Mesenchymal stem cell (in vitro differentiated cells and primary cell): ENCODE results near the gene SMYD4.

ENCODE experiments used
- DNase-seq: peaks from one replicate; pipeline ENCODE4 v3.0.0-alpha.2; 2013
- H2AFZ ChIP-seq: one replicate; pipeline ENCODE4 v1.6.1; 2013; ENCODE audit warnings: low read depth, mild to moderate bottlenecking, control low read depth, inconsistent platforms, low read length, moderate library complexity
- H2AK5ac ChIP-seq: 2 replicates; pipeline ENCODE4 v1.6.1; 2013; ENCODE audit warnings: low read length, moderate library complexity, mild to moderate bottlenecking, inconsistent platforms; ENCODE audit not compliant: severe bottlenecking
- H2BK120ac ChIP-seq: one replicate; pipeline ENCODE4 v1.6.1; 2013; ENCODE audit warnings: low read depth, mild to moderate bottlenecking, inconsistent platforms, low read length, moderate library complexity
- H2BK12ac ChIP-seq, 2 experiments: one replicate each; pipeline ENCODE4 v1.6.1; 2013; ENCODE audit warnings: inconsistent platforms in 2 of 2, low read length in 2 of 2, mild to moderate bottlenecking in 2 of 2, moderate library complexity in 2 of 2, control low read depth in 1 of 2
- H2BK15ac ChIP-seq: one replicate; pipeline ENCODE4 v1.6.1; 2013; ENCODE audit warnings: mild to moderate bottlenecking, low read depth, inconsistent platforms; ENCODE audit not compliant: poor library complexity, severe bottlenecking
- H2BK5ac ChIP-seq: 2 replicates; pipeline ENCODE4 v1.6.1; 2013; ENCODE audit warnings: low read depth, mild to moderate bottlenecking, low read length, control low read depth, inconsistent platforms; ENCODE audit not compliant: poor library complexity, severe bottlenecking
- H3K14ac ChIP-seq, 2 experiments: one replicate each; pipeline ENCODE4 v1.6.1; 2013; ENCODE audit warnings: inconsistent platforms in 2 of 2, low read length in 2 of 2, control low read depth in 1 of 2, mild to moderate bottlenecking in 1 of 2, moderate library complexity in 1 of 2
- H3K18ac ChIP-seq, 2 experiments: one replicate each; pipeline ENCODE4 v1.6.1; 2013; ENCODE audit warnings: inconsistent platforms in 2 of 2, low read length in 2 of 2, control low read depth in 1 of 2, low read depth in 1 of 2, mild to moderate bottlenecking in 1 of 2
- H3K23ac ChIP-seq, 2 experiments: one replicate each; pipeline ENCODE4 v1.6.1; 2013; ENCODE audit warnings: inconsistent platforms in 2 of 2, low read length in 2 of 2, mild to moderate bottlenecking in 2 of 2, moderate library complexity in 2 of 2, control low read depth in 1 of 2
- H3K27ac ChIP-seq: 2 replicates; pipeline ENCODE4 v1.5.1; 2013; ENCODE audit warnings: mild to moderate bottlenecking, moderate library complexity, low read length, control low read depth, inconsistent platforms; ENCODE audit not compliant: poor library complexity, severe bottlenecking
- H3K27me3 ChIP-seq, 2 experiments: 2 replicates each; pipeline versions ENCODE4 v1.6.1 to v1.7.0; 2013; ENCODE audit warnings: low read length in 2 of 2, mild to moderate bottlenecking in 2 of 2, moderate library complexity in 2 of 2, control low read depth in 1 of 2, inconsistent platforms in 1 of 2; ENCODE audit not compliant: control insufficient read depth in 1 of 2, insufficient read depth in 1 of 2
- H3K36me3 ChIP-seq, 2 experiments: 2 replicates each; pipeline versions ENCODE4 v1.6.1 to v1.7.0; 2013; ENCODE audit warnings: low read length in 2 of 2, control low read depth in 1 of 2, inconsistent platforms in 1 of 2, low read depth in 1 of 2, mild to moderate bottlenecking in 1 of 2; ENCODE audit not compliant: insufficient read depth in 2 of 2, control insufficient read depth in 1 of 2
- H3K4ac ChIP-seq, 2 experiments: one replicate each; pipeline ENCODE4 v1.6.1; 2013; ENCODE audit warnings: inconsistent platforms in 2 of 2, low read length in 2 of 2, mild to moderate bottlenecking in 2 of 2, moderate library complexity in 2 of 2, control low read depth in 1 of 2, low read depth in 1 of 2
- H3K4me1 ChIP-seq: 2 replicates; pipeline ENCODE4 v1.6.1; 2013; ENCODE audit warnings: low read depth, low read length, control low read depth; ENCODE audit not compliant: control insufficient read depth, insufficient read depth
- H3K4me2 ChIP-seq: 2 replicates; pipeline ENCODE4 v1.6.1; 2013; ENCODE audit warnings: low read length, mild to moderate bottlenecking, inconsistent platforms; ENCODE audit not compliant: poor library complexity, severe bottlenecking
- H3K4me3 ChIP-seq, 2 experiments: 2 replicates each; pipeline versions ENCODE4 v1.5.1 to v1.7.0; 2013; ENCODE audit warnings: low read length in 2 of 2, mild to moderate bottlenecking in 2 of 2, control low read depth in 1 of 2, low read depth in 1 of 2; ENCODE audit not compliant: insufficient read depth in 1 of 2
- H3K79me1 ChIP-seq: replicated peaks from 2 replicates; pipeline ENCODE4 v1.6.1; 2013; ENCODE audit warnings: mild to moderate bottlenecking, control low read depth, low read length, inconsistent platforms; ENCODE audit not compliant: poor library complexity, severe bottlenecking
- H3K9ac ChIP-seq: 2 replicates; pipeline ENCODE4 v1.7.0; 2013; ENCODE audit warnings: mild to moderate bottlenecking, low read length, moderate library complexity
- H3K9me3 ChIP-seq: 2 replicates; pipeline ENCODE4 v1.7.0; 2013; ENCODE audit warnings: mild to moderate bottlenecking, low read length; ENCODE audit not compliant: control insufficient read depth
- H4K8ac ChIP-seq: one replicate; pipeline ENCODE4 v1.6.1; 2013; ENCODE audit warnings: inconsistent platforms, mild to moderate bottlenecking, low read length, moderate library complexity
- H4K91ac ChIP-seq: one replicate; pipeline ENCODE4 v1.6.1; 2013; ENCODE audit warnings: mild to moderate bottlenecking, low read length, inconsistent platforms
- WGBS: methylation state at CpG from one replicate; pipeline ENCODE4 v1.1.7; 2013; ENCODE audit warnings: mixed read lengths; 5-methylcytosine and 5-hydroxymethylcytosine counted together

SMYD4 gene

DNA sequence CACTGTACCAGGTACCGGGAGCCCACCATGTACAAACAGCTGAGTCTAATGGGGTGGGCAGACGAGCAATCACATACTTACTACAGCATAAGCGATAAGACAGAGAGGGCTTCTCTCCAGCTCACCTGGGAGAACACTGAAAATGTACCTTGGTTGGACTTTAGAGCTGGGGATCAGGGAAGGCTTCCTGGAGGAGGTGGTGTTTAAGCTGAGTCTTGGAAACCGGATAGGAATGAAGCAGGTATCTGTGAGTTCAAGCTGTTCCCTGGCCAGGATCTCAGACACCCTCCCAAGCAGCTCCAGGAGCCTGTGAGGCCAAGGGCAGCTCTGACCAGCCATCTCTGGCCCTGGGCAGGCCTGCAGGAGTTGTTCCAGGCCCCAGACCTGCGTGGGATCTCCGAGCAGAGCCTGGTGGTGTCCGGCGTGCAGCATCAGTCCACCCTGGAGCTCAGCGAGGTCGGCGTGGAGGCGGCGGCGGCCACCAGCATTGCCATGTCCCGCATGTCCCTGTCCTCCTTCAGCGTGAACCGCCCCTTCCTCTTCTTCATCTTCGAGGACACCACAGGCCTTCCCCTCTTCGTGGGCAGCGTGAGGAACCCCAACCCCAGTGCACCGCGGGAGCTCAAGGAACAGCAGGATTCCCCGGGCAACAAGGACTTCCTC is 75.8 kb downstream of the SMYD4 start:
- Histone ChIP-seq H3K79me1 (no peaks in the 10 kb centered on the region), H3K4ac (no peak overlapping the region), H2BK120ac (no peak overlapping the region), H3K4me2 (no peak overlapping the region), H2BK12ac (peak overlapping the region; percentile 43 to 71), H3K4me3 (peak overlapping the region in 1 of 2 experiments; percentile 6), H2BK15ac (peak overlapping the region; percentile 26), H3K27me3 (no peaks in the 10 kb centered on the region), H2BK5ac (no peak overlapping the region), H4K8ac (peak overlapping the region; percentile 46), H3K27ac (no peak overlapping the region), H3K18ac (peak overlapping the region in 1 of 2 experiments; percentile 74), H3K23ac (no peak overlapping the region), H2AK5ac (no peak overlapping the region), H3K9me3 (no peaks in the 10 kb centered on the region), H3K36me3 (no peaks in the 10 kb centered on the region), H3K9ac (no peak overlapping the region), H2AFZ (no peak overlapping the region), H3K4me1 (peaks cover 28% of the 10 kb centered on the region), H4K91ac (peak overlapping the region; percentile 54), H3K14ac (no peak overlapping the region)
- WGBS, result 87% methylated on average over 23 of the region's 23 CpGs
- no peak for DNase-seq

DNA sequence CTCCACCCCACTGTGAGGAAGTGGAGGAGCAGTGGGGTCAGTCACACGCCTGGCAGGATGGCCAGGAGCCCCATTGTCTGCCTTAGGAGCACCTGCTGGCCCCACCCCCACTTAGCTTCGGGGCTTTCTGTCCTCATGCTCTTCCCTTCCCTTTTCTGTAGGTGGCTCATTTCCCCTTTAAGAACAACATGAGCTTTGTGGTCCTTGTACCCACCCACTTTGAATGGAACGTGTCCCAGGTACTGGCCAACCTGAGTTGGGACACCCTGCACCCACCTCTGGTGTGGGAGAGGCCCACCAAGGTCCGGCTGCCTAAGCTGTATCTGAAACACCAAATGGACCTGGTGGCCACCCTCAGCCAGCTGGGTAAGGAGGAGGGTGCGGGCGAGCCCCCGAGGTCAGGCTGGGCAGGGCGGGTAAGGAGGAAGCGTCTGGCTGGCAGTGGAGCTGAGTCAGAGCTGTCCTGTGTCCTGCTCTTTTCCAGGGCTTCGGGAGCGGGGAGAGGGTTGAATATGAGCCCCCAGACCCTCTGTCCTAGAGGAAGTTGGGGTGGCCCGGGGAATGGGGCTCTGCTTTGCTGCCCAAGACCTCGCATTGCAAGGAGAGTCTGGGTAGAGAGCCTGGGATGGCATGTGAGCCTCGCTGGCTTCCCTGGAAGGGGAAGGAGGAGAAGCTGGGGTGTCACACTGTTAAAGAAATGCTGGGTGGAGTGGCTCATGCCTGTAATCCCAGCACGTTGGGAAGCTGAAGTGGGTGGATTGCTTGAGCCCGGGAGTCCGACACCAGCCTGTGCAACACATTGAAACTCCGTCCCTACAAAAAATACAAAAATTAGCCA is 77.1 kb downstream of the SMYD4 start:
- 68% methylated on average over 14 of the region's 18 CpGs for WGBS
- H3K27ac ChIP-seq, result no peak overlapping the region

DNA sequence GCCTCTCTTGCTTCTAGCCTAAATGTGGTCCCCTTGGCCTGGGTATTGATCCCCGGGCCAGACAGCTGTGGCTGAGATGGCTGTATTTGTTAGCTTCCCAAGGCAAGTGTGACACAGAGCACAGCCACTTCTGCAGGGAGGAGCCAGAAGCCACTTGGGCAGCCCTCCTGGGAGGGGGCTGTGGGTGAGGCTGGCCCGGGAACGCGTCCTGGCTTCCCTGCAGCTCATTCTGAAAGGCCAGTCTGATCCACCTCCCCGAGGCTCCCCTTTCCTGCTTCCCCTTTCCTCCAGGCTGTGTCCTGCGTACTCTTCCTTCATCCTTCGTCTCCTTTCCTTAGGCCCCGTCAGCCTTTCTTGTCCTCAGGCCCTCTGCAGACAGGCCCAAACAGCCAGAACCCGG is 79.1 kb downstream of the SMYD4 start:
- H2AK5ac ChIP-seq, result no peak overlapping the region
- H3K23ac ChIP-seq, result no peak overlapping the region
- H2AFZ ChIP-seq, result no peak overlapping the region
- no peak overlapping the region for H3K14ac ChIP-seq
- no peak overlapping the region for H2BK5ac ChIP-seq
- H3K36me3 ChIP-seq, result peaks cover 0 to 5% of the 10 kb centered on the region in 2 experiments
- H3K4me2 ChIP-seq, result no peak overlapping the region
- H2BK12ac ChIP-seq, result no peak overlapping the region
- DNase-seq, result no peak
- no peak overlapping the region for H4K8ac ChIP-seq
- H3K4me3 ChIP-seq, result no peak overlapping the region
- no peak overlapping the region for H4K91ac ChIP-seq
- H3K4ac ChIP-seq, result no peak overlapping the region
- no peak overlapping the region for H3K9ac ChIP-seq
- H3K4me1 ChIP-seq, result peaks cover 22% of the 10 kb centered on the region
- 83% methylated on average over 9 of the region's 9 CpGs for WGBS
- no peaks in the 10 kb centered on the region for H3K27me3 ChIP-seq
- no peak overlapping the region for H3K27ac ChIP-seq
- no peak overlapping the region for H2BK15ac ChIP-seq
- H3K9me3 ChIP-seq, result no peaks in the 10 kb centered on the region
- H3K79me1 ChIP-seq, result no peaks in the 10 kb centered on the region
- no peak overlapping the region for H3K18ac ChIP-seq
- no peak overlapping the region for H2BK120ac ChIP-seq

More for the DNA sequence above, 77.1 kb downstream of the SMYD4 start:
- no peak overlapping the region for H2BK120ac ChIP-seq
- no peak overlapping the region for H4K91ac ChIP-seq
- H3K36me3 ChIP-seq, result peaks cover 0 to 5% of the 10 kb centered on the region in 2 experiments
- H3K18ac ChIP-seq, result no peak overlapping the region
- no peak overlapping the region for H3K4ac ChIP-seq
- H3K23ac ChIP-seq, result no peak overlapping the region
- DNase-seq, result no peak
- H3K27me3 ChIP-seq, result no peaks in the 10 kb centered on the region
- peak overlapping the region in 1 of 2 experiments; percentile 64 for H2BK12ac ChIP-seq
- H2BK5ac ChIP-seq, result no peak overlapping the region
- H2AFZ ChIP-seq, result no peak overlapping the region
- no peaks in the 10 kb centered on the region for H3K9me3 ChIP-seq
- no peak overlapping the region for H2AK5ac ChIP-seq
- peaks cover 27% of the 10 kb centered on the region for H3K4me1 ChIP-seq
- H3K14ac ChIP-seq, result peak overlapping the region in 1 of 2 experiments; percentile 49
- no peak overlapping the region for H3K9ac ChIP-seq
- no peaks in the 10 kb centered on the region for H3K79me1 ChIP-seq
- H3K4me2 ChIP-seq, result peak overlapping the region; percentile 6
- no peak overlapping the region for H4K8ac ChIP-seq
- no peak overlapping the region for H3K4me3 ChIP-seq
- H2BK15ac ChIP-seq, result no peak overlapping the region

DNA sequence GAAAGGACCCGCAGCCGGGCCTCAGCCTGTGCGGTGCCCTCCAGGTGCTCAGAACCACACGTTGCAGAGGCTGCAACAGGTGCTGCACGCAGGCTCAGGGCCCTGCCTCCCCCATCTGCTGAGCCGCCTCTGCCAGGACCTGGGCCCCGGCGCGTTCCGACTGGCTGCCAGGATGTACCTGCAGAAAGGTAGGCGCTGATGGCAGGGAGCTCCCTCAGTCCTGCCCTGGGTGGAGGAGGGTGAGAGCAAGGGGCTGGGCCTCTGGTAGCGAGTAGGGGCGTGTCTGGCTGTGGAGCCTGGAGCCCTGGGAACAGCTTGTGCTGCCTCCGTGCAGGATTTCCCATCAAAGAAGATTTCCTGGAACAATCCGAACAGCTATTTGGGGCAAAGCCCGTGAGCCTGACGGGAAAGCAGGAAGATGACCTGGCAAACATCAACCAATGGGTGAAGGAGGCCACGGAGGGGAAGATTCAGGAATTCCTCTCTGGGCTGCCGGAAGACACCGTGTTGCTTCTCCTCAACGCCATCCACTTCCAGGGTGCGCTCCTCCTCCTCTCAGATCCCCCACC is 82.6 kb downstream of the SMYD4 start:
- Histone ChIP-seq H3K18ac (no peak overlapping the region), H3K27me3 (peaks cover 0 to 4% of the 10 kb centered on the region in 2 experiments), H2BK15ac (no peak overlapping the region), H3K23ac (no peak overlapping the region), H2AFZ (no peak overlapping the region), H4K91ac (peak overlapping the region; percentile 75), H4K8ac (no peak overlapping the region), H2BK12ac (no peak overlapping the region), H2BK5ac (no peak overlapping the region), H3K36me3 (peaks cover 0 to 5% of the 10 kb centered on the region in 2 experiments), H3K9ac (no peak overlapping the region), H2BK120ac (no peak overlapping the region), H3K4me2 (no peak overlapping the region), H3K27ac (no peak overlapping the region), H3K79me1 (no peaks in the 10 kb centered on the region), H3K14ac (no peak overlapping the region), H3K9me3 (no peaks in the 10 kb centered on the region), H3K4ac (no peak overlapping the region), H3K4me3 (no peak overlapping the region), H3K4me1 (peaks cover 12% of the 10 kb centered on the region), H2AK5ac (no peak overlapping the region)
- WGBS, result 81% methylated on average over 22 of the region's 22 CpGs
- DNase-seq, result no peak
